HUDEP-2 (cell line): ENCODE data around the gene RIN1.

ENCODE experiments used
- DNase-seq, 76 experiments: peaks; one replicate each; lab custom pipeline; 2025; ENCODE audit not compliant: unreplicated experiment in 76 of 76; lab: John Stamatoyannopoulos, UW

Gene RIN1

DNA sequence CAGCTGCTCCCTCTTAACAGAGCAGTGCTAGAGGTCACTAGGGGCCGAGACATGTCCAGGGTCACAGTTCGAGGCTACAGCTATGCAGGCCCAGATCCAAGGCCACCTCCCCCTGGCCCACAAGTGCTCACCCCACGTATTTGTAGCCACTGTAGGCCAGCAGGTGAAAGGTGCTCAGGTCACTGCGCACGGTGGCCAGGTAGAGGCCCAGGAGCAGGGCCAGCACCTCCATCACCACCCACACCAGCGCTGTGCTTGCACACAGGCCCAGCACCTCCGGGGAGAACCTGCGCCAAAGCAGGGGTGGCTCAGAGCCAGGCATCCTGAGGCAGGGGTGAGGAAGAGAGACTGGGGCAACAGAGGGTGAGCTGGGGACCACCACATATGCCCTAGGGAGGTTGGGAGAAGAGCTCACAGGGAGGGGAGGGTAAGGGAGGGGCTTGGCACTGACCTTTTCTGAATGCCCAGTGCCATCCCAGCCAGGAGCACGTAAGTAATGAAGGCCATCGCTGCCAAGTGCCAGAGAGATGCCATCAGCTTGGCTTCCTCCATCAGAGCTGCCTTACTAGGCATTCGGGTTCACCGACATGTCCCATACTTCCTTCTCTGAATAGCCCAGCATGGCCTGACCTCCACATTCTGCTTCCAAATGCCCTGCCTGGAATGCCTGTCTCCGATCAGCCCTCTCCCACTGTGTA lies 50.8 kb downstream of the RIN1 start:
- no peak for DNase-seq

DNA sequence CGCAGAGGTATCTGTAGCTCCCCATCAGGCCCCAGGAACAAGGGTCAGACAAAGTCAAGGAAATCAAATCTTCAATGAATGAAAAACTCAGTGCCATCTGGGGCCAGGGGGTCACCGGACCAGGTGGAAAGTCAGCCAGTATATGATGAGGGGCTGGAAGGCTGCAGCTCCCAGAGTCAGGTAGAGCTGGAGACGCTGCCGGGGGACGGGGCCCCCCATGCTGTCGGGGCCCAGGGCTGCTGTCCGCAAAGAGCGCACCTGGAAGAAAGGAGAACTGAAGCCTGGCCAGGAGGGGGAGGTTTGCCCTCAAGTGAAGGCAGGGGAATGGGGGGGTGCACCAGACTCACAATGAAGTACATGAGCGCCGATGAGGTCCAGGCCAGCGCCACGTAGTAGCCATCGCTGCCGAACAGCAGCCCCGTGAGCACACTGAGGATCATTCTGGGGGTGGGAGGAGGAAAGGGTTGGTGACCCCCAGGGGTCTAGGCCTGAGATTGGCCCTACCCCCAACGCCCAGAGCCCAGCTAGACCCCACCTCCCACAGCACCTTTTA lies 51.6 kb downstream of the RIN1 start:
- DNase-seq = no peak

GRCh38 chr11:66283461-66284105 lies 52.7 kb downstream of the RIN1 start:
- DNase-seq = no peak

DNA sequence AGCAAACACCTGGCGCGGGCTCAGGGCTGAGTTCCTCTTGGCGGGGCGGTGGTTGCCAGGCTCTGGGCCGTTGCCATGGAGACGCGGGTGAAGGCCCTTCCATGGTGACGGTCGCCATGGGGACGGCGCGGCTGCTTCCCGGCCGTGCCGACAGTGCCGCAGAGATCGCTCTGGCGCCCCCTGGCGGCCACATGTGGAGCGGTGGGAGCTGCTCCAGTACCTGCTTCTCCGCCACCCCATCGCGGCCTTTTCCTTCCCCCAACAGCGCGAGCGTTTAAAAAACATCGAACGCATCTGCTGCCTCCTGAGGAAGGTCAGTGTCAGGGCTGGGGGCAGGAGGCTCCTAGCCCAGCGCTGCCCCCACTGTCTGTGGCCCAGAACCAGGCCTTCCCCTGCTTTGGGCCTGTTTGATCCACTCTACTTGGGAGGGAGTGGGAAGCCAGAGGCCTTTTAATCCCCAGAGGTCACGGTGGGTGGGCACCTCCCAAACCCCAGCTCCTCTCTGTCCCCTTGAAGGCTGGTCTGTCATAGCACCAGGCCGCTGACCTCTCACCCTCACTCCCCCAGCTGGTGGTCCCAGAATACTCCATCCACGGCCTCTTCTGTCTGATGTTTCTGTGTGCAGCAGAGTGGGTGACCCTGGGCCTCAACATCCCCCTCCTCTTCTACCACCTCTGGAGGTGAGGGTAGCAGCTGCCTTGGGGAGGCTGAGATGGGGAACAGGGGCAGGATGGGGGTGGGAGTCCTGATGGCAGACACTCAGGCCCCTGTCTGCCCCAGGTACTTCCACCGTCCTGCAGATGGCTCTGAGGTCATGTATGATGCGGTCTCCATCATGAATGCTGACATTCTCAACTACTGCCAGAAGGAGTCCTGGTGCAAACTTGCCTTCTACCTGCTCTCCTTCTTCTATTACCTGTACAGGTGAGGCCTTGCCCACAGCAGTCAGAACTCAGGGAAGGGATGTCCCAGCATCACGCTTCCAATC lies 53.5 kb downstream of the RIN1 start:
- DNase-seq = peak in 75 of 76 experiments; percentile 36 to 98 (median 94)
